ENCODE data around the gene AMDHD1. TPM values are rescaled to one million over a fixed set of nuclear protein-coding genes. Genes with fewer than 3 reads are reported as not detected.

Gene AMDHD1
- total RNA-seq = not detected in 2 replicates

- Histone ChIP-seq H3K27me3 (ENCODE audit: control insufficient read depth, insufficient read depth, low read length) (peaks cover 2% of the 10 kb centered on the region), H3K4me3 (ENCODE audit: low read depth, low read length) (peak within 1 kb of the TSS; percentile 66), H3K36me3 (ENCODE audit: control insufficient read depth, insufficient read depth, low read length) (no peaks in the 10 kb centered on the region)
- TF ChIP-seq CTCF (IDR thresholded peaks at IDR 0.05; ENCODE audit: insufficient read depth, low read length, severe bottlenecking) = peak; percentile 47
- FAIRE-seq (no peak), DNase-seq (ENCODE audit: low read depth) (peak; percentile 37)
These were observed at the start of gene AMDHD1 for GRCh38 chr12:95943330-95943842. Gene AMDHD1, plus strand, starts transcription at chr12:95943331. Its CDS starts 68 bp downstream, at chr12:95943399.

GRCh38 chr12:95896846-95897245 lies 46.3 kb upstream of the AMDHD1 start:
- H3K27me3 ChIP-seq (ENCODE audit: control insufficient read depth, insufficient read depth, low read length) = no peaks in the 10 kb centered on the region
- FAIRE-seq = no peak
- H3K36me3 ChIP-seq (ENCODE audit: control insufficient read depth, insufficient read depth, low read length) = no peaks in the 10 kb centered on the region
- TF ChIP-seq CTCF (IDR thresholded peaks at IDR 0.05; ENCODE audit: insufficient read depth, low read length, severe bottlenecking) = no peak
- DNase-seq (ENCODE audit: low read depth) = no peak
- no peak overlapping the region for H3K4me3 ChIP-seq (ENCODE audit: low read depth, low read length)

- no peak for TF ChIP-seq CTCF (IDR thresholded peaks at IDR 0.05; ENCODE audit: insufficient read depth, low read length, severe bottlenecking)
- FAIRE-seq (no peak), DNase-seq (ENCODE audit: low read depth) (no peak)
- H3K27me3 ChIP-seq (ENCODE audit: control insufficient read depth, insufficient read depth, low read length) = no peaks in the 10 kb centered on the region
- H3K36me3 ChIP-seq (ENCODE audit: control insufficient read depth, insufficient read depth, low read length) = no peaks in the 10 kb centered on the region
- H3K4me3 ChIP-seq (ENCODE audit: low read depth, low read length) = no peak overlapping the region
These were observed 45.0 kb upstream of the AMDHD1 start for GRCh38 chr12:95898081-95898480.

GRCh38 chr12:95908573-95908972 lies 34.6 kb upstream of the AMDHD1 start:
- no peak for TF ChIP-seq CTCF (IDR thresholded peaks at IDR 0.05; ENCODE audit: insufficient read depth, low read length, severe bottlenecking)
- Histone ChIP-seq H3K36me3 (ENCODE audit: control insufficient read depth, insufficient read depth, low read length) (no peaks in the 10 kb centered on the region), H3K4me3 (ENCODE audit: low read depth, low read length) (no peak overlapping the region), H3K27me3 (ENCODE audit: control insufficient read depth, insufficient read depth, low read length) (peaks cover 4% of the 10 kb centered on the region)
- DNase-seq (ENCODE audit: low read depth) (no peak), FAIRE-seq (no peak)

DNA sequence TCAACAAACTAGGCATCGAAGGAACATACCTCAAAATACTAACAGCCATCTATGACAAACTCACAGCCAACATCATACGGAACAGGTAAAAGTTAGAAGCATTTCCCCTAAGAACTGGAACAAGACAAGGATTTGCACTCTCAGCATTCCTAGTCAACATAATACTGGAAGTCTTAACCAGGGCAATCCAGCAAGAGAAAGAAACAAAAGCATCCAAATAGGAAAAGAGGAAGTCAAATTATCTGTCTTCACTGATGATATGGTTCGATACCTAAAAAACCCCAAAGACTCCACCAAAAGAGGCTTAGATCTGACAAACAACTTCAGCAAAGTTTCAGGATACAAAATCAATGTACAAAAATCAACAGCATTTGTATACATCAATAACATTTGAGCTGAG lies 33.3 kb upstream of the AMDHD1 start:
- no peaks in the 10 kb centered on the region for H3K36me3 ChIP-seq (ENCODE audit: control insufficient read depth, insufficient read depth, low read length)
- H3K27me3 ChIP-seq (ENCODE audit: control insufficient read depth, insufficient read depth, low read length) = peaks cover 4% of the 10 kb centered on the region
- DNase-seq (ENCODE audit: low read depth) = no peak
- no peak overlapping the region for H3K4me3 ChIP-seq (ENCODE audit: low read depth, low read length)
- TF ChIP-seq CTCF (IDR thresholded peaks at IDR 0.05; ENCODE audit: insufficient read depth, low read length, severe bottlenecking) = no peak
- no peak for FAIRE-seq

Data from bronchial epithelial cell (primary cell).